SH-SY5Y (cell line): Measurements from ENCODE around the gene MAPT.

ENCODE experiments used
- GATA2 ChIP-seq: IDR thresholded peaks from 2 replicates; pipeline ENCODE4 v1.6.1; 2011; ENCODE audit warnings: mild to moderate bottlenecking, low read depth, low read length
- GATA3 ChIP-seq: IDR thresholded peaks from 2 replicates; pipeline ENCODE4 v1.6.1; 2011; ENCODE audit warnings: low read depth, mild to moderate bottlenecking, low read length, moderate library complexity

DNA sequence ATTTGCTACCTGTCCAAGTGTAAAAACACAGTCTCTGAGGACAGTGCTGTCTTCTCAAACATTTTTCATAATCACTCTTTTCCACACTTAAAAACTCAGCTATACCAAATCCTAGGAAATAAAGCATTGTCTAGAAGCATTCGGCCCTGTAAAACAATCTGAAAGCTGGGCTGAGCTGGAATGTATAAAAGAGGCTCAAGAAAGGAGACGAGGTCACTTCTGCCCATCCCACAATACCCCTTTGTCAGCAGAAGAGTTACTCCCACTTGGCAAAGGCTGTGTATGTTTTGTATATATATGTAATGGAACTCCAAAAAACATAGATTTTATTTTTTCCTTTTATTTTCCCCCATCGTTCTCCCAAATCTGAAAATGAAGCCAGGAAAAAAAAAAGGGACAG, 148.6 kb downstream of the MAPT start:
- TF ChIP-seq GATA3: no peak
- TF ChIP-seq GATA2: no peak
